Glomerular visceral epithelial cell (primary cell): ENCODE data around the gene EPC2.
A peak's percentile ranks its signal among the peaks of the same experiment; 100 is the strongest.

Source experiments
- DNase-seq: peaks from one replicate; pipeline ENCODE4 v3.0.0-alpha.2; 2016; ENCODE audit errors: extremely low spot score

Gene EPC2

DNA sequence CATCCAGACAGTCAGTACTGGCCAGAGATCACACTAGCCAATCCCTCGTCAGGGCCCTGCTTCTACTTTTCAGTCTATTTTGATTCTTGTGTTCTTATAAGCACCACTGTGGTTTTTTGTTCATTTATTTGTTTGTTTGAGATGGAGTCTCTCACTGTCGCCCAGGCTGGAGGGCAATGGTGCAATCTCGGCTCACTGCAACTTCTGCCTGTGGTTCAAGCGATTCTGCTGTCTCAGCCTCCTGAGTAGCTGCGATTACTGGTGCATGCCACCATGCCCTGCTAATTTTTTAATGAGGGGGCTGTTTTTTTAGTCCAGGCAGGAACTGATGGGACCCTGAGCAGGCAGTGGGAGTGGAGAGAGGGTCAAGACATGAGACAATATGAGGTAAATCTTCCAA lies 165.5 kb downstream of the EPC2 start:
- DNase-seq: no peak

- peak; percentile 47 for DNase-seq
Observed at GRCh38 chr2:148812306-148812705, 167.8 kb downstream of the EPC2 start.

DNA sequence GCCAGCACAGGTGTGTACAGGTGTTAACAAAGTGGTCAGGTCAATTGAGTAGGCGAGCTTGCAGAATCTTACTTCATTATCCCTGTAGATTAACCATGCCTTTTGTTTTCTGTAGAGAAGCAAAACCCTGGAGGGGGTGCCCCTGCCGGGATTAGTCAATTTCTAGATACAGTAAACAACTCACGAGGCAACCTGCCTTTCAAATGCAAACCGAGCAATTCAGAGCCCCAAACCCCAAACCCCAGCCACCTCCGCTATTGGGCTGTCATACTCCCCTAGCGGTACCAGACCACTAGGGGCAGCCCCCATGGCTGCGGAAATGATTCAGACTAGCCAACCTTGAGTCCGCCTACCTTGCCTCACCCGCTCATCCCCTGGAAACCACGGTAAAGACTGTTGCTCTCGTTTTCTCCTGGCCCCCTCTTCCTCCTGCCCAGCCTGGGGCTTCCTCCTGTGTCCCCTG lies 169.1 kb downstream of the EPC2 start:
- DNase-seq: no peak

GRCh38 chr2:148814143-148814859 lies 169.8 kb downstream of the EPC2 start:
- peak; percentile 52 for DNase-seq

DNA sequence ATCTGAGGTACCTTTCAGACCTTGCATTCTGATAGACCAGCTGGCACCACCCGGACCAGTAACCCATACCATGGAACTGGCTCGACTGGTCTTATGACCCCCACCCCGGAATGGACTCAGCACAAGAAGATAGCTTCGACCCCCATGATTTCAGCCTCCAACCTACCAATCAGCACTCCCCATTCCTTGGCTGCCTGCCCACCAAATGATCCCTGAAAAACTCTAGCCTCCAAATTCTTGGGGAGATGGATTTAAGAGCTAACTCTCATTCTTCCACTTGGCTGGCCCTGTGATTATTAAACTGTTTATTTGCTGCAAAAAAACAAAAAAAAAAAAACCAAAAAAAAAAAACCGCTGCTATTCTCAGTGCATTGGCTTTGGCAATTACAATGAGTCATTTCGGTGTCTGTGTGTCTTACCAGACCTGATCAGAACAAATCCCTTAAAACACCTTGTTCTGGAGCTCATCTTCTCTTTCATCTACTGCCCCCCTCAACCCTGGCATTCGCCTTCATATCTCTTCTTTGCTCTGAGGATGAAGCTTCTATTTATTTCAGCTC lies 170.4 kb downstream of the EPC2 start:
- DNase-seq: no peak

- no peak for DNase-seq
Observed at GRCh38 chr2:148816176-148816575, 171.6 kb downstream of the EPC2 start.

DNA sequence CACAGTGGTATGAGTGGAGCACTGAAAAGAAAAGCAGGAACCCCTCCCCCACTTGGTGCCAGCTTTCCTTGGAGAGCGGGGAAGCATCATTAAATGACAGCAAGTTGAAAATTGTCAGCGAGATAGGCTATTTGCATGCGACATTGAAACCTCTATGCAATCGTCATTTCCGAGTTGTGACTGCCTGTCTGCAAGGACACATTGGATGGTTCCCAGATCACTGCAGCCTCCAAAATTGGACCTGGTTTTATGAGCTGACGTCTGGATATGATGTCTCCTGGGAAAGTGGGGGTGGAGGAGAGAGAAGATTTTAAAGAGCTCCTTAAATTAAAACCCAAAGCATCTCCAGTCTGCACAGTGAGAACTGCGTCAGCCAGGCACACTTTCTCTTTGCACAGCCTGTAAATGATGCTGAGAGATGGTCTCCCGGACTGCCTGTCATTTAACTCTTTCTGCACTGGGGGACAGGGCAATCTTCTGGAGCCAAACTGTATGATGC lies 172.7 kb downstream of the EPC2 start:
- DNase-seq: no peak

- DNase-seq: no peak
Observed at GRCh38 chr2:148819019-148819585, 174.6 kb downstream of the EPC2 start.

DNA sequence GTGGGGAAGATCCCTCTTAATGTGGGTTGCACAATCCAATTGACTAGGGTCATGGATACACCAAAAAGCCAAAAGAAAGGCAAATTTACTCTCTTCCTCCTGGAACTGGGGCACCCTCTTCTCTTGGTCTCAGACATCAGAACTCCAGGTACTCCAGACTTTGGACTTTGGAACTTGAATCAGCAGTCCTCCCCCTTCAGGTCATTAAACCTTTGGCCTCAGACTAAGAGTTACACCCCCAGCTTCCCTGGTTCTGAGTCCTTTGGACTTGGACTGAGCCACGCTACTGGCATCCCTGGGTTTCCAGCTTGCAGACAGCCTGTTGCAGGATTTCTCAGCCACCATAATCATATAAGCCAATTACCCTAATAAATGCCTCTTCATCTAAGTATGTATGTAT lies 179.6 kb downstream of the EPC2 start:
- no peak for DNase-seq

- no peak for DNase-seq
Observed at GRCh38 chr2:148826791-148827190, 182.2 kb downstream of the EPC2 start.

DNA sequence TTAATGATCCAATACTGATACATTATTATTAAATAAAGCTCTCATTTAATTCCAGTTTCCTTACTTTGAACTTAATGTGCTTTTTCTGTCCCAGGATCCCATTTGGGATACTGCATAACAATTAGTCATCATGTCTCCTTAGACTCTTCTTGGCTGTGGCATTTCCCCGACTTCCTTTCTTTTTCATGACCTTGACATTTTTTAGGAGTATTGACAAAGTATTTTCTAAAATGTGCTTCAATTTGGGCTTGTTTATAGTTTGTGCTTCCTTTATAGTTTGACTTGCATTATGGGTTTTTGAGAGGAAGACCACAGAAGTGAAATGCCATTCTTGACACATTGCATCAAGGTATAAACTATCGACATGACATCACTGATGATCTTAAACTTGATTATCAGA lies 184.4 kb downstream of the EPC2 start:
- no peak for DNase-seq

DNA sequence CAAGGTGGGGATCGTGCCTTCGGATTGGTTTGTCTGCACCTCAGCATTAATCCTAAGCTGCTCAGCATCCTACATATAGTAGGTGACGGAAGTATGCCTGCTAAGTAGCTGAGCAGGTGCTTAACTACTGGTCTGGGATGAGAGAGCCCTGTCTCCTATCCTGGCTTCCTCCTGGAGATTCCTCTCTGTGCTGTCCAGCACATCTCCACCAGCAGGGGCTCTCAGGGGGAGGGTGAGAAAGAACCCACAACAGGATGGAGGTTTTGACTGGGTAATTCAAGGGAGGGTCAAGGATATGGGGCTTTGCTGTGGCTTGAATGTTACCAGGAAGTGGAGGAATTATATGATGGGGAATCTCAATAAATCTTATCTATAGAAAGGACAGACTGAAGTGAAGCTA lies 185.1 kb downstream of the EPC2 start:
- peak; percentile 15 for DNase-seq

DNA sequence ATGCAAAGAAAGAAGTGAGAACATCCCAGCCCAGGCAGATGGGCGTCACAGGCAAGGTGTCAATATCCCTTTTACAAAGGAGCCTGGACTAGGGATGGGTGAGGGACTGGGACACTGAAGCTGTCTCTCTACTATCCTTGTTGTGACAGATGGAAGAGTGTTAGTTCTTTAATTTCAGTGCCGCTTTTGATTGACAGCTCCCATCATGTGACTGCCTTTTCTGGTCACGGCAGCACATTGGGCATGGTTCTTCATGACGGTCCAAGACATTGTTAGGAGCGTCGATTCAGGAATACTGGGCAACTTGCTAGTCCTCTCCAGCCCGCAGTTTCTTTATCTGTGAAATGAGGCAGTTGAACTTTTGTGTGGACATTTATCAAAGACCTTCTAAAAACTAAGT lies 188.1 kb downstream of the EPC2 start:
- DNase-seq: no peak
